Umbilical cord (tissue), 1 donor: ENCODE data around the gene CCDC167. TPM values are rescaled to one million over a fixed set of nuclear protein-coding genes. Genes with fewer than 3 reads are reported as not detected.

ENCODE experiments used
- total RNA-seq: library from RNA; depleted of rRNA; stranded (reverse); fragments of >200 nt; gene quantifications from one replicate; pipeline ENCODE4 v1.2.3, GENCODE V29; 2014; ENCODE audit warnings: low replicate concordance; ENCODE audit not compliant: insufficient read depth

The CCDC167 gene
- total RNA-seq, 1 donor from 2014 or later, result 13.0 TPM

Other genes with a start within 250 kb of the CCDC167 start
- 1.7 TPM for gene TBC1D22B, start 242.1 kb downstream of the CCDC167 start, total RNA-seq
- gene TMEM217, start 241.7 kb downstream of the CCDC167 start, total RNA-seq, result 3.4 TPM
- 19.7 TPM for gene RNF8, start 145.9 kb downstream of the CCDC167 start, total RNA-seq
- gene CMTR1, start 66.7 kb downstream of the CCDC167 start, total RNA-seq, result 38.3 TPM
- gene MDGA1, start 198.0 kb upstream of the CCDC167 start, total RNA-seq, result 20.0 TPM